Bronchial epithelial cell (primary cell): ENCODE data around the gene SPATA24. TPM values are rescaled to one million over a fixed set of nuclear protein-coding genes. Genes with fewer than 3 reads are reported as not detected.

ENCODE experiments used
- DNase-seq: peaks from one replicate; pipeline ENCODE4 v3.0.0-alpha.2; 2010; ENCODE audit warnings: low read depth
- FAIRE-seq: peaks from 2 replicates; lab custom pipeline; 2011; peaks lifted over from hg19 to GRCh38; lab: Jason Lieb, UNC
- H3K27me3 ChIP-seq: 2 replicates; pipeline ENCODE4 v1.5.1; 2011; ENCODE audit warnings: low read length; ENCODE audit not compliant: control insufficient read depth, insufficient read depth
- H3K36me3 ChIP-seq: 2 replicates; pipeline ENCODE4 v1.5.1; 2011; ENCODE audit warnings: low read length; ENCODE audit not compliant: control insufficient read depth, insufficient read depth
- H3K4me3 ChIP-seq: 2 replicates; pipeline ENCODE4 v1.5.1; 2011; ENCODE audit warnings: mild to moderate bottlenecking, low read depth, low read length, control low read depth
- CTCF ChIP-seq: IDR thresholded peaks from 2 replicates; pipeline ENCODE4 v1.5.1; 2011; ENCODE audit warnings: mild to moderate bottlenecking, moderate library complexity, low read length, control low read depth, inconsistent platforms; ENCODE audit not compliant: insufficient read depth, severe bottlenecking
- total RNA-seq: library from RNA; depleted of rRNA; stranded (reverse); fragments of >200 nt; gene quantifications from 2 replicates; pipeline ENCODE4 v1.2.1, GENCODE V29; 2014

The SPATA24 gene
- total RNA-seq, 1 donor from 2014 or later, result 6.1 TPM

- no peak for DNase-seq
- Histone ChIP-seq H3K36me3 (no peaks in the 10 kb centered on the region), H3K4me3 (peak overlapping the region; percentile 42), H3K27me3 (no peaks in the 10 kb centered on the region)
- TF ChIP-seq CTCF, result no peak
- no peak for FAIRE-seq
Observed at GRCh38 chr5:139403418-139403786, 487 bp downstream of the SPATA24 start.

DNA sequence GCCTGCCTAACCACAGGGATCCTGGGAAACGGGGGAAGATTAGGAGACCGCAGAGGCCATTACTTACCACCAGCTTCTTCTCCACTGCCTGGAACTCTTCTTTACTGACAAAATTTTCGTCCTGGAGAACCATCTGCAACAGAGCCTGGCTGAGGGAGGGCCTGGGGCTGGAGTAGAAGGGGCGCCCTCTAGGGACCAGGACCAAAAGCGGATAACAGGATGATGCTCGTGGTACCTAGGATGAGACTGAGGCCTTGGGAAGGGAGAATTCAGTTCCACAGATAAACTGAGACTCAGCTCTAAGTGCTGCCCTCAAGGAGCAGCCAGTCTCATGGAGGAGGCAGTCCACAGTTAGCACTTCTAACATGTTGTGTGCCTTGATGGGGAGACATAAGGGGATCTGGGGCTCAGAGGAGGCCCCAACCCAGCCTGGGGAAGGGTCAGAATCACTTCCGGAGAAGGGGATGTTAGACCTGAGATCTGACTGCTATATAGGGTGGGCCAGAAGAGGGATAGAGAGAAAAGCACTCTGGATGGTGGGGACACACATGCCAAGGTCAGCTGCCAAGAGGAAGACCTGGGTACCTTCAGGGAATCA lies 1.2 kb downstream of the SPATA24 start:
- no peaks in the 10 kb centered on the region for H3K36me3 ChIP-seq
- no peaks in the 10 kb centered on the region for H3K27me3 ChIP-seq
- DNase-seq, result no peak
- TF ChIP-seq CTCF, result peak; percentile 47
- H3K4me3 ChIP-seq, result no peak overlapping the region
- no peak for FAIRE-seq

DNA sequence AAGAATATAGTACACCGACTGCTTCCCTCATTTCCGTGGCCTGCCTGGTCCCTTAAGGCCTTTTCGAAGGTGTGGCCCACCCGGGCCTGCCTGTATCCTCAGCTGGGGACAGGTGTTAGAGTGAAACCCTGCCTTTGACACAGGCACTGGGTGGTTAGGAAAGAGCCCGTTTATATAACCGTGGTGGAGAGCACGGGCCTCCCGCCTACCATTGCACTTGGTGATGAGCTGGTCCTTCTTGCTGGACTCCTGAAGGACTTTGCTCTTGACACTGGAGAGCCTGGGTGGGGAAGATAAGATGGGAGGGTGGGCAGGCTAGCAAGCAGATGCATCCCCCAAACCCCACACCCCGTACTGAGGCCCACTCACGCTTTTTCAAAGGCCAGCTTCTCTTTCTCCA lies 2.3 kb downstream of the SPATA24 start:
- no peak overlapping the region for H3K4me3 ChIP-seq
- no peaks in the 10 kb centered on the region for H3K27me3 ChIP-seq
- no peak for TF ChIP-seq CTCF
- no peaks in the 10 kb centered on the region for H3K36me3 ChIP-seq
- DNase-seq (no peak), FAIRE-seq (no peak)

GRCh38 chr5:139399501-139400121 lies 4.3 kb downstream of the SPATA24 start:
- FAIRE-seq, result no peak
- Histone ChIP-seq H3K4me3 (no peak overlapping the region), H3K36me3 (no peaks in the 10 kb centered on the region), H3K27me3 (no peaks in the 10 kb centered on the region)
- TF ChIP-seq CTCF, result no peak
- no peak for DNase-seq

- FAIRE-seq, result no peak
Observed at GRCh38 chr5:139397921-139398320, 6.0 kb downstream of the SPATA24 start.

More at GRCh38 chr5:139397921-139398320, 6.0 kb downstream of the SPATA24 start:
- Histone ChIP-seq H3K27me3 (no peaks in the 10 kb centered on the region), H3K4me3 (no peak overlapping the region), H3K36me3 (no peaks in the 10 kb centered on the region)
- no peak for DNase-seq
- no peak for TF ChIP-seq CTCF
